Measurements from ENCODE around the gene CDK6. TPM values are rescaled to one million over a fixed set of nuclear protein-coding genes. Genes with fewer than 3 reads are reported as not detected.

The CDK6 gene
- total and polyA plus RNA-seq, 10 of the 15 experiments (the other 5 are each of a cell fraction or from before 2014, with no cell fraction given) = 8.0 to 118 (median 45.8) TPM

- intact Hi-C loops (cut with micrococcal nuclease; ENCODE audit: unreplicated experiment) = no loop called here
- no peak overlapping the region for H3K4me3 ChIP-seq
- POLR2A ChIA-PET = no interaction called here
- CTCF ChIA-PET = interaction anchor here (1.5 to 1.6 kb wide), 2 partner anchors 9 to 12 kb away, joined by 3 to 6 read pairs; no protein-coding TSS in a partner anchor
- H3K36me3 ChIP-seq (ENCODE audit: control insufficient read depth in 2 of 2, insufficient read depth in 2 of 2, low read length in 1 of 2) = peaks cover 8 to 36% of the 10 kb centered on the region in 2 experiments
- H3K9me3 ChIP-seq (replicated peaks; ENCODE audit: control insufficient read depth, insufficient read depth, low read length) = no peaks in the 10 kb centered on the region
- H3K4me2 ChIP-seq (ENCODE audit: control insufficient read depth, insufficient read depth) = no peak overlapping the region
- no peak overlapping the region for H3K9ac ChIP-seq (ENCODE audit: control insufficient read depth, insufficient read depth, low read length)
- H3K4me1 ChIP-seq (ENCODE audit: control insufficient read depth, insufficient read depth, low read length) = no peaks in the 10 kb centered on the region
- ATAC-seq (no peak), FAIRE-seq (no peak), DNase-seq (ENCODE audit: low read depth, low spot score) (no peak)
- no peak overlapping the region for H2AFZ ChIP-seq (ENCODE audit: control insufficient read depth, low read depth, low read length)
- BruUV-seq (replicated peaks) = no TSS peak
- WGBS (ENCODE audit: insufficient coverage, insufficient replicate concordance, low lambda C conversion rate, missing lambda C conversion rate) = 98% methylated on average over 3 of the region's 3 CpGs
- no peaks in the 10 kb centered on the region; the same call in 1 of the 2 replicates for H4K20me1 ChIP-seq (ENCODE audit: control insufficient read depth, insufficient read depth)
- H3K27ac ChIP-seq (ENCODE audit: control insufficient read depth, insufficient read depth) = no peak overlapping the region
- SMC1A ChIA-PET (ENCODE audit: uncharacterized antibody, unreplicated experiment) = interaction anchor here (0.7 to 1.7 kb wide), 4 partner anchors 9 to 59 kb away, joined by 3 to 5 read pairs (median 4); no protein-coding TSS in a partner anchor
- no peaks in the 10 kb centered on the region; the same call in none of the 2 replicates for H3K79me2 ChIP-seq (ENCODE audit: control insufficient read depth, insufficient read depth, low read length)
- no peaks in the 10 kb centered on the region for H3K27me3 ChIP-seq (replicated peaks in 1 of 2; ENCODE audit: control insufficient read depth in 2 of 2, insufficient read depth in 2 of 2, low read length in 1 of 2)
- RAD21 ChIA-PET (ENCODE audit: unreplicated experiment) = no interaction called here
- in situ Hi-C loops (cut with MboI) = no loop called here
- TF ChIP-seq ASH2L (IDR thresholded peaks at IDR 0.05; ENCODE audit: borderline replicate concordance, low read depth) (no peak), BCLAF1 (IDR thresholded peaks at IDR 0.05) (no peak), BMI1 (IDR thresholded peaks at IDR 0.05; ENCODE audit: borderline replicate concordance) (no peak), USF2 (IDR thresholded peaks at IDR 0.05; ENCODE audit: borderline replicate concordance, low read depth, low read length) (no peak), HCFC1 (IDR thresholded peaks at IDR 0.05; ENCODE audit: low read length) (no peak), ZNF592 (IDR thresholded peaks at IDR 0.05) (no peak), MEF2A (IDR thresholded peaks at IDR 0.05; ENCODE audit: insufficient read depth, low read depth, low read length) (no peak), KAT2A (conservative IDR thresholded peaks at IDR 0.05; ENCODE audit: control insufficient read depth, low read depth, low read length) (no peak), NR2C1 (IDR thresholded peaks at IDR 0.05) (no peak), SREBF1 (IDR thresholded peaks at IDR 0.05; ENCODE audit: low read length) (no peak), SIX5 (IDR thresholded peaks at IDR 0.05; ENCODE audit: low read depth, low read length, severe bottlenecking) (no peak), ZBED1 (IDR thresholded peaks at IDR 0.05; ENCODE audit: borderline replicate concordance) (no peak), KLF5 (IDR thresholded peaks at IDR 0.05; ENCODE audit: partially characterized antibody) (no peak), IRF3 (IDR thresholded peaks at IDR 0.05) (no peak)
These were observed 260.1 kb downstream of the CDK6 start for GRCh38 chr7:92576296-92576695.

Data from GM12878 (cell line).